DOHH2 (cell line): Measurements from ENCODE around the gene ADAMTSL1.
"Not testable (repeated sequence)": the region's sequence is repeated elsewhere in the genome, so short reads cannot be mapped to it uniquely, and the experiment has no call there.

Experiments used
- H3F3A ChIP-seq: fragments of 200-600 bp; sonication (generic), shearing (Covaris generic); 2 replicates; pipeline ENCODE4 v1.6.0; 2016; ENCODE audit warnings: antibody characterized with exemption, mild to moderate bottlenecking; ENCODE audit not compliant: control insufficient read depth, insufficient read depth
- H3K27ac ChIP-seq: fragments of 200-600 bp; sonication (generic); 2 replicates; pipeline ENCODE4 v1.5.1; 2014; ENCODE audit warnings: low read depth, mild to moderate bottlenecking, low read length, moderate library complexity
- H3K27me3 ChIP-seq: fragments of 200-600 bp; sonication (generic); 2 replicates; pipeline ENCODE4 v1.6.1; 2014; ENCODE audit warnings: mild to moderate bottlenecking, low read length, mixed read lengths; ENCODE audit not compliant: control insufficient read depth
- H3K36me3 ChIP-seq: fragments of 200-600 bp; sonication (generic); 2 replicates; pipeline ENCODE4 v1.6.1; 2014; ENCODE audit warnings: mild to moderate bottlenecking, low read length, moderate library complexity, mixed read lengths; ENCODE audit not compliant: control insufficient read depth
- H3K4me1 ChIP-seq: fragments of 200-600 bp; sonication (generic); 2 replicates; pipeline ENCODE4 v1.6.1; 2014; ENCODE audit warnings: mild to moderate bottlenecking, low read length, mixed read lengths; ENCODE audit not compliant: control insufficient read depth
- H3K4me2 ChIP-seq: fragments of 200-600 bp; sonication (generic); 2 replicates; pipeline ENCODE4 v1.6.0; 2014; ENCODE audit warnings: mild to moderate bottlenecking, low read length, moderate library complexity
- H3K4me3 ChIP-seq: fragments of 200-600 bp; sonication (generic); 2 replicates; pipeline ENCODE4 v1.5.1; 2014; ENCODE audit warnings: mild to moderate bottlenecking, low read length, mixed read lengths
- H3K79me2 ChIP-seq: fragments of 200-600 bp; sonication (generic); 2 replicates; pipeline ENCODE4 v1.6.1; 2014; ENCODE audit warnings: mild to moderate bottlenecking, low read length, mixed read lengths; ENCODE audit not compliant: control insufficient read depth
- H3K9me2 ChIP-seq: fragments of 200-600 bp; sonication (generic); replicated peaks from 2 replicates; pipeline ENCODE4 v1.6.1; 2014; ENCODE audit warnings: mild to moderate bottlenecking, low read length, mixed read lengths; ENCODE audit not compliant: control insufficient read depth
- H3K9me3 ChIP-seq: fragments of 200-600 bp; sonication (generic); 2 replicates; pipeline ENCODE4 v1.6.1; 2014; ENCODE audit warnings: antibody characterized with exemption, low read length, mixed read lengths; ENCODE audit not compliant: control insufficient read depth, insufficient read depth
- H4K20me1 ChIP-seq: fragments of 200-600 bp; sonication (generic); 2 replicates; pipeline ENCODE4 v1.6.0; 2014; ENCODE audit warnings: low read depth, mild to moderate bottlenecking, antibody characterized with exemption, low read length, moderate library complexity; ENCODE audit not compliant: control insufficient read depth, insufficient read depth
- EZH2phosphoT487 ChIP-seq: fragments of 200-600 bp; sonication (generic); IDR thresholded peaks from 2 replicates; pipeline ENCODE4 v1.6.1; 2017; ENCODE audit warnings: borderline replicate concordance, mild to moderate bottlenecking, antibody characterized with exemption, low read length, moderate library complexity, mixed read lengths
- TF ChIP-seq, protein P1 (sequence below): fragments of 200-600 bp; sonication (generic); IDR thresholded peaks from one replicate; pipeline ENCODE4 v1.5.1; 2014; ENCODE audit warnings: antibody characterized with exemption, mild to moderate bottlenecking, low read depth, low read length; ENCODE audit not compliant: poor library complexity, severe bottlenecking

Gene ADAMTSL1

DNA sequence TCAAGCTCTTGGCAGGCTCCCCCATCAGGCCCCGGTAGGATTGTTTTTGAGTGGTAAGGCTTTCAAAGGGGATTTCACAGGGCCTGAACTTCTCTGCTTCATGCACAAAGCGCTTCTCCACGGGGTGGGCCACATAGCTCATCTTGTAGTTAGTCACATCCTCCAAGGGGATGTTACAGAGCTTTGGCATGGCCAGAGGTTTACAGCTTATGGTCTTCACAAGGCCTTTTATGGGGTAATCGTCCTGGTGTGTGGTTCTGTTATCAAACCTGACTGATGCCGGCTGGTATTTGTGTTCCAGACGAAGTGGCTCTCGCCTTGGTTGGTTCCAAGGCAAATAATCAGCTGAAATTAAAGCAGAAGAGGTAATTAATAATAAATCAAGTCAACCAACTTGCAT is 454.8 kb downstream of the ADAMTSL1 start:
- Histone ChIP-seq H3K36me3 (no peaks in the 10 kb centered on the region), H3F3A (no peaks in the 10 kb centered on the region), H3K9me2 (no peaks in the 10 kb centered on the region), H3K4me3 (no peak overlapping the region), H4K20me1 (no peaks in the 10 kb centered on the region), H3K79me2 (no peaks in the 10 kb centered on the region), H3K27me3 (no peaks in the 10 kb centered on the region), H3K4me1 (no peaks in the 10 kb centered on the region), H3K27ac (no peak overlapping the region), H3K4me2 (no peak overlapping the region), H3K9me3 (no peaks in the 10 kb centered on the region)
- no peak for TF ChIP-seq EZH2phosphoT487

DNA sequence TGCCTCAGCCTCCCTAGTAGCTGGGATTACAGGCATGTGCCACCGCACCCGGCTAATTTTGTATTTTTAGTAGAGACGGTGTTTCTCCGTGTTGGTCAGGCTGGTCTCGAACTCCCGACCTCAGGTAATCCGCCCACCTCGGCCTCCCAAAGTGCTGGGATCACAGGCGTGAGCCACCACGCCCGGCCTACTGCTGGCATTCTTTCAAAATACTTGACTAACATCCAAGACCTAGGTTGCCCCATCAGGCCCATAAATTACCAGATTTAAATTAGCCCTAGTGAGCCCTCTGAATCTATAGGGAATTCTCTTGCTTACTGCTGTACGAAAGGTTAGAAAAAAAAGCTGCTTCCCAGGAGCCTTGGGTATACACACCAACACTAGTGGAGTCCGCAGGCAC is 456.7 kb downstream of the ADAMTSL1 start:
- not testable (repeated sequence) for H3F3A ChIP-seq, H3K27ac ChIP-seq, H3K4me2 ChIP-seq, H3K27me3 ChIP-seq, H3K36me3 ChIP-seq, H3K9me3 ChIP-seq, H3K4me3 ChIP-seq, H3K4me1 ChIP-seq, H4K20me1 ChIP-seq, H3K9me2 ChIP-seq, H3K79me2 ChIP-seq

DNA sequence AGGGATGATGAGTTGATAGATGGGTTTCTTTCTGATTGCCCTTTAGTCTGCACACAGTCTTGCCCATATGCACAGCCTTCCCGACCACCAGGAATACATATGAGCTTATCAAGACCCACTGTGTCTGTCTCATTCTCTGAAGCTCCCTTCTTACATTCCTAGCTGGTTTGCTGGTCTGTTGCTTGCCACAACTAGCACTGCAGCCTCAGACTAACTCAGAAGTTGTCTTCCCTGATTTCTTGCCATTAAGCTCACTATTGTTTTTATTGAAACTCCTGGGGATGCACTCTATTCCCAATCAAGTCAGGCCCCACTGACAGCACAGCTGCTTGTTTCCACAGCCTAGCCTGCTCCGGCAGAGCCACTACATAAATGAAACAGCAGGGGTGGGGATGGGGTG is 461.6 kb downstream of the ADAMTSL1 start:
- no peak overlapping the region for H3K4me3 ChIP-seq
- TF ChIP-seq EZH2phosphoT487, result no peak
- TF ChIP-seq, protein P1, sequence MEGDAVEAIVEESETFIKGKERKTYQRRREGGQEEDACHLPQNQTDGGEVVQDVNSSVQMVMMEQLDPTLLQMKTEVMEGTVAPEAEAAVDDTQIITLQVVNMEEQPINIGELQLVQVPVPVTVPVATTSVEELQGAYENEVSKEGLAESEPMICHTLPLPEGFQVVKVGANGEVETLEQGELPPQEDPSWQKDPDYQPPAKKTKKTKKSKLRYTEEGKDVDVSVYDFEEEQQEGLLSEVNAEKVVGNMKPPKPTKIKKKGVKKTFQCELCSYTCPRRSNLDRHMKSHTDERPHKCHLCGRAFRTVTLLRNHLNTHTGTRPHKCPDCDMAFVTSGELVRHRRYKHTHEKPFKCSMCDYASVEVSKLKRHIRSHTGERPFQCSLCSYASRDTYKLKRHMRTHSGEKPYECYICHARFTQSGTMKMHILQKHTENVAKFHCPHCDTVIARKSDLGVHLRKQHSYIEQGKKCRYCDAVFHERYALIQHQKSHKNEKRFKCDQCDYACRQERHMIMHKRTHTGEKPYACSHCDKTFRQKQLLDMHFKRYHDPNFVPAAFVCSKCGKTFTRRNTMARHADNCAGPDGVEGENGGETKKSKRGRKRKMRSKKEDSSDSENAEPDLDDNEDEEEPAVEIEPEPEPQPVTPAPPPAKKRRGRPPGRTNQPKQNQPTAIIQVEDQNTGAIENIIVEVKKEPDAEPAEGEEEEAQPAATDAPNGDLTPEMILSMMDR, result no peak
- no peaks in the 10 kb centered on the region for H3K9me2 ChIP-seq
- H3K36me3 ChIP-seq, result no peaks in the 10 kb centered on the region
- H3F3A ChIP-seq, result no peaks in the 10 kb centered on the region
- no peaks in the 10 kb centered on the region for H4K20me1 ChIP-seq
- no peak overlapping the region for H3K4me2 ChIP-seq
- H3K4me1 ChIP-seq, result no peaks in the 10 kb centered on the region
- no peaks in the 10 kb centered on the region for H3K9me3 ChIP-seq
- H3K27ac ChIP-seq, result no peak overlapping the region
- no peaks in the 10 kb centered on the region for H3K27me3 ChIP-seq
- H3K79me2 ChIP-seq, result no peaks in the 10 kb centered on the region

DNA sequence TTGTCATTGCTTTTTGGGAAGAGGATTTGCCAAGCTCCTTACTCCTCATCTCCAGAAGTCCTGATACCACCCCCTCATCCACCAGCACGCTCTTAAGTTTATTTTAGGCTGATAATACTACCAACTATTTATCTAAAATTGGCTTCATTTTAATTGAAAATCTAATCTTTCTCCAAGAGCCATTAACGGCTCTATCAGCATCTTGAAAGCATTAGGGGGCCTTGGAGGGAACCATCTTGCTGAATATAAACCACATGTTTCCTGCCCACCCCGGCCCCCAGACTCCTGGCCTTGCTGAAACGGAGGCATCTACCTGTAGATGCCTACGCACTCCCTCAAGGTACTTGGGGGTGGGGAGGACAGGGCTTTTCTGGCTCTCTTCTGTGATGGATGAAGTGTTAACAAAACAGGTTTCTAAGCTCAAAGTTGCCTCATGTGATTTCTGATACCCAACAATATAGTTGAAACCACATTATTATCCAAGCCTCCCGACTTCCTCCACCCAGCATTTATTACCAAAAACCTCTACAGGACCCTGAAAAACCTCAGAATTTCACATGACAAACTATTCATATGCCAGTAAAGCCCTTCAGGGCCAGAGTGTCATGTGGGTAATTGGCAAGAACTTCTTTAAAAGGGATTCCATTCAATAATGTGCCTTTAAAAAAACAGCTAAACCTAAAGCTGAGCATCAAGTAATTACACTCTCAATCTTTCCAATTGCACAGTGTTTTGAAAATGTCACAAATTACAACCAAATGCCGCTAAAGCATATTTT is 462.3 kb downstream of the ADAMTSL1 start:
- no peaks in the 10 kb centered on the region for H3K27me3 ChIP-seq
- H3K9me2 ChIP-seq, result no peaks in the 10 kb centered on the region
- H3K79me2 ChIP-seq, result no peaks in the 10 kb centered on the region
- no peak overlapping the region for H3K4me3 ChIP-seq
- no peaks in the 10 kb centered on the region for H4K20me1 ChIP-seq
- H3F3A ChIP-seq, result no peaks in the 10 kb centered on the region
- no peak overlapping the region for H3K27ac ChIP-seq
- no peak for TF ChIP-seq EZH2phosphoT487
- TF ChIP-seq, protein P1, result no peak
- no peaks in the 10 kb centered on the region for H3K9me3 ChIP-seq
- H3K36me3 ChIP-seq, result no peaks in the 10 kb centered on the region
- no peak overlapping the region for H3K4me2 ChIP-seq
- no peaks in the 10 kb centered on the region for H3K4me1 ChIP-seq
